WTC11 (cell line): ENCODE data around the gene CUL4A. TPM values are rescaled to one million over a fixed set of nuclear protein-coding genes. Genes with fewer than 3 reads are reported as not detected.
"Not testable (repeated sequence)": the region's sequence is repeated elsewhere in the genome, so short reads cannot be mapped to it uniquely, and the experiment has no call there.

Source experiments
- ATAC-seq: fragments of 200-7000 bp; cut with Tn5 transposase; 2 replicates; pipeline ENCODE4 v1.10.0; 2021; ENCODE audit warnings: mild to moderate bottlenecking, moderate library complexity
- CTCF ChIA-PET: fragments of 300-600 bp; sonication (Branson Sonifier 250); formaldehyde crosslinking; loops from one replicate; lab custom pipeline; 2021; ENCODE audit warnings: antibody characterized with exemption; lab: Charles Lee
- POLR2A ChIA-PET: fragments of 350-600 bp; sonication (Branson Sonifier 250); formaldehyde crosslinking; loops from one replicate; lab custom pipeline; 2021; ENCODE audit warnings: antibody characterized with exemption; lab: Charles Lee
- DNase-seq: peaks from one replicate; pipeline ENCODE4 v3.0.0; 2021; ENCODE audit warnings: low spot score
- H3K27ac Mint-ChIP-seq: 2 replicates; pipeline ENCODE4 v1.8.0; 2021; ENCODE audit warnings: mixed read lengths
- H3K27me3 Mint-ChIP-seq: 2 replicates; pipeline ENCODE4 v1.8.0; 2021; ENCODE audit warnings: low read depth, mild to moderate bottlenecking, moderate library complexity, mixed read lengths
- H3K36me3 Mint-ChIP-seq: 2 replicates; pipeline ENCODE4 v1.8.0; 2021; ENCODE audit warnings: mixed read lengths
- H3K4me1 Mint-ChIP-seq: 2 replicates; pipeline ENCODE4 v1.8.0; 2022; ENCODE audit warnings: mixed read lengths
- H3K4me3 Mint-ChIP-seq: 2 replicates; pipeline ENCODE4 v1.8.0; 2021; ENCODE audit warnings: mild to moderate bottlenecking, moderate library complexity, mixed read lengths
- H3K9me3 Mint-ChIP-seq: 2 replicates; pipeline ENCODE4 v1.8.0; 2021; ENCODE audit warnings: mixed read lengths
- CREM ChIP-seq: sonication (generic); formaldehyde crosslinking; IDR thresholded peaks from 2 replicates; pipeline ENCODE4 v1.8.1; 2022; ENCODE audit warnings: mild to moderate bottlenecking, missing genetic modification reagents, moderate library complexity
- E2F4 ChIP-seq: sonication (generic); formaldehyde crosslinking; IDR thresholded peaks from 2 replicates; pipeline ENCODE4 v1.8.1; 2022; ENCODE audit warnings: low read depth, mild to moderate bottlenecking, moderate library complexity, missing genetic modification reagents, borderline replicate concordance
- HMGA2 ChIP-seq: fragments of 250-450 bp; sonication (Bioruptor Pico); IDR thresholded peaks from 2 replicates; pipeline ENCODE4 v1.4.0; 2021; ENCODE audit warnings: mild to moderate bottlenecking, moderate library complexity
- MXD4 ChIP-seq: fragments of 250-450 bp; sonication (Bioruptor Pico); IDR thresholded peaks from 2 replicates; pipeline ENCODE4 v1.8.0; 2021; ENCODE audit warnings: mild to moderate bottlenecking, moderate library complexity, borderline replicate concordance
- MYBL2 ChIP-seq: sonication (generic); formaldehyde crosslinking; IDR thresholded peaks from 2 replicates; pipeline ENCODE4 v1.8.1; 2023; ENCODE audit warnings: mild to moderate bottlenecking, moderate library complexity, missing genetic modification reagents
- NR3C1 ChIP-seq: sonication (generic); formaldehyde crosslinking; conservative IDR thresholded peaks from 2 replicates; pipeline ENCODE4 v1.8.1; 2023; ENCODE audit warnings: low read depth, mild to moderate bottlenecking, missing genetic modification reagents
- SMAD4 ChIP-seq: sonication (generic); formaldehyde crosslinking; IDR thresholded peaks from 2 replicates; pipeline ENCODE4 v1.8.0; 2022; ENCODE audit warnings: mild to moderate bottlenecking, missing genetic modification reagents
- TCF7 ChIP-seq: sonication (generic); formaldehyde crosslinking; IDR thresholded peaks from 2 replicates; pipeline ENCODE4 v1.8.0; 2022; ENCODE audit warnings: mild to moderate bottlenecking, low read depth, missing genetic modification reagents, moderate library complexity
- ZBTB21 ChIP-seq: sonication (generic); formaldehyde crosslinking; IDR thresholded peaks from 2 replicates; pipeline ENCODE4 v1.8.1; 2023; ENCODE audit warnings: mild to moderate bottlenecking, missing genetic modification reagents, borderline replicate concordance
- ZNF138 ChIP-seq: sonication (generic); formaldehyde crosslinking; conservative IDR thresholded peaks from 2 replicates; pipeline ENCODE4 v1.8.1; 2022; ENCODE audit warnings: mild to moderate bottlenecking, moderate library complexity, missing genetic modification reagents
- ZNF219 ChIP-seq: sonication (generic); formaldehyde crosslinking; IDR thresholded peaks from 2 replicates; pipeline ENCODE4 v1.8.0; 2023; ENCODE audit warnings: missing genetic modification reagents, mild to moderate bottlenecking, borderline replicate concordance
- ZSCAN18 ChIP-seq: fragments of 250-450 bp; sonication (Bioruptor Pico); IDR thresholded peaks from 2 replicates; pipeline ENCODE4 v2.1.2; 2022; ENCODE audit warnings: mild to moderate bottlenecking, moderate library complexity
- total RNA-seq: library from RNA; stranded (reverse); gene quantifications from 3 replicates; pipeline ENCODE4 v1.2.3, GENCODE V29; 2021
- TF ChIP-seq, protein P1 (sequence below): sonication (generic); formaldehyde crosslinking; IDR thresholded peaks from 2 replicates; pipeline ENCODE4 v1.8.0; 2022; ENCODE audit warnings: missing genetic modification reagents
- TF ChIP-seq, protein P2 (sequence below): sonication (generic); formaldehyde crosslinking; IDR thresholded peaks from 2 replicates; pipeline ENCODE4 v1.8.0; 2022; ENCODE audit warnings: mild to moderate bottlenecking, missing genetic modification reagents

The CUL4A gene
- total RNA-seq, 1 experiment from 2014 or later = 99.9 TPM

DNA sequence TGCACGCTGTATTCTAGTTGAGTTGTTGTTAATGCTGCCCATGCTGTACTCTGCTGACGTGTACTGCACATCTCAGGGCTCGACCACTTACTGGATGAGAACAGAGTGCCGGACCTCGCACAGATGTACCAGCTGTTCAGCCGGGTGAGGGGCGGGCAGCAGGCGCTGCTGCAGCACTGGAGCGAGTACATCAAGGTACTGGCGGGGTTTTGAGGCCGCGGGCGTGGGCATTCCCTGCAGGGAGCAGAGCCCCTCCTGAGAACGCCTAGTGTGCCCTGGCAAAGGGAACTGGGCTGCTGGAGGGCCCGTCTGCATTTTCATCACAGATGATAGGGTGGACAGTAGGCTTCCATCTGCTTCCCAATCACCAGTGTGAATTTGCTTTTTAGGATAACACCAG lies 29.9 kb downstream of the CUL4A start:
- POLR2A ChIA-PET = no interaction called here
- H3K36me3 Mint-ChIP-seq = peaks cover 62% of the 10 kb centered on the region
- TF ChIP-seq HMGA2 (CRISPR knock-in tag) (no peak), CREM (CRISPR knock-in tag) (no peak), ZBTB21 (CRISPR knock-in tag) (no peak), ZNF138 (CRISPR knock-in tag) (no peak), MYBL2 (CRISPR knock-in tag) (no peak), ZSCAN18 (CRISPR knock-in tag) (no peak), SMAD4 (CRISPR knock-in tag) (no peak), TCF7 (CRISPR knock-in tag) (no peak), E2F4 (CRISPR knock-in tag) (no peak), MXD4 (CRISPR knock-in tag) (no peak)
- TF ChIP-seq, protein P1, sequence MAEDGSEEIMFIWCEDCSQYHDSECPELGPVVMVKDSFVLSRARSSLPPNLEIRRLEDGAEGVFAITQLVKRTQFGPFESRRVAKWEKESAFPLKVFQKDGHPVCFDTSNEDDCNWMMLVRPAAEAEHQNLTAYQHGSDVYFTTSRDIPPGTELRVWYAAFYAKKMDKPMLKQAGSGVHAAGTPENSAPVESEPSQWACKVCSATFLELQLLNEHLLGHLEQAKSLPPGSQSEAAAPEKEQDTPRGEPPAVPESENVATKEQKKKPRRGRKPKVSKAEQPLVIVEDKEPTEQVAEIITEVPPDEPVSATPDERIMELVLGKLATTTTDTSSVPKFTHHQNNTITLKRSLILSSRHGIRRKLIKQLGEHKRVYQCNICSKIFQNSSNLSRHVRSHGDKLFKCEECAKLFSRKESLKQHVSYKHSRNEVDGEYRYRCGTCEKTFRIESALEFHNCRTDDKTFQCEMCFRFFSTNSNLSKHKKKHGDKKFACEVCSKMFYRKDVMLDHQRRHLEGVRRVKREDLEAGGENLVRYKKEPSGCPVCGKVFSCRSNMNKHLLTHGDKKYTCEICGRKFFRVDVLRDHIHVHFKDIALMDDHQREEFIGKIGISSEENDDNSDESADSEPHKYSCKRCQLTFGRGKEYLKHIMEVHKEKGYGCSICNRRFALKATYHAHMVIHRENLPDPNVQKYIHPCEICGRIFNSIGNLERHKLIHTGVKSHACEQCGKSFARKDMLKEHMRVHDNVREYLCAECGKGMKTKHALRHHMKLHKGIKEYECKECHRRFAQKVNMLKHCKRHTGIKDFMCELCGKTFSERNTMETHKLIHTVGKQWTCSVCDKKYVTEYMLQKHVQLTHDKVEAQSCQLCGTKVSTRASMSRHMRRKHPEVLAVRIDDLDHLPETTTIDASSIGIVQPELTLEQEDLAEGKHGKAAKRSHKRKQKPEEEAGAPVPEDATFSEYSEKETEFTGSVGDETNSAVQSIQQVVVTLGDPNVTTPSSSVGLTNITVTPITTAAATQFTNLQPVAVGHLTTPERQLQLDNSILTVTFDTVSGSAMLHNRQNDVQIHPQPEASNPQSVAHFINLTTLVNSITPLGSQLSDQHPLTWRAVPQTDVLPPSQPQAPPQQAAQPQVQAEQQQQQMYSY (CRISPR knock-in tag) = no peak
- H3K4me3 Mint-ChIP-seq = no peak overlapping the region
- CTCF ChIA-PET = interaction anchor here (1.0 to 1.6 kb wide), 5 partner anchors 10 to 153 kb away, joined by 4 to 7 read pairs (median 4); partner anchors contain the start of genes CUL4A and PCID2
- DNase-seq (no peak), ATAC-seq (no peak)
- H3K27ac Mint-ChIP-seq = no peak overlapping the region
- peaks cover 10% of the 10 kb centered on the region for H3K4me1 Mint-ChIP-seq
- no peaks in the 10 kb centered on the region for H3K9me3 Mint-ChIP-seq
- no peaks in the 10 kb centered on the region for H3K27me3 Mint-ChIP-seq

DNA sequence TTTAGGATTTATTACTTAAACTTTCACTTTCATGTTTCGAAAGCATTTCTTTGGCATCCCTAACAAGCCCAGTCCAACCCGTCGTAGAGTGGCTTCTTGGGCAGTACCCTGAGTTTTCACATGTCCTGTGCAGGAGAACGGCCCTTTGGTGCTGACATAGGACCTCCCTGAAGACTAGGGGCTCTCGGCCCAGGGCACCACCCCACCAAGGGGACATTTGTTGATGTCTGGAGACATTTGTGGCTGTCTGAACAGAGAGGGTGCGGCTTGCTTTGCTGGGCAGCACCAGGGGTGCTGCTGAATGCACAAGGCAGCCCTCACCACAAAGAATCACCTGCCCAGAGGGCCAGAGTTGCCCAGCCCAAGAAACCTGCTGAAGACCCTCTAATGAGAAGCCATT lies 30.6 kb downstream of the CUL4A start:
- TF ChIP-seq NR3C1 (CRISPR knock-in tag) = no peak
- TF ChIP-seq ZNF219 (CRISPR knock-in tag) = no peak
- TF ChIP-seq, protein P2, sequence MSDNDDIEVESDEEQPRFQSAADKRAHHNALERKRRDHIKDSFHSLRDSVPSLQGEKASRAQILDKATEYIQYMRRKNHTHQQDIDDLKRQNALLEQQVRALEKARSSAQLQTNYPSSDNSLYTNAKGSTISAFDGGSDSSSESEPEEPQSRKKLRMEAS (CRISPR knock-in tag) = no peak
- TF ChIP-seq, all 79 proteins: peak for 0
- DNase-seq (no peak), ATAC-seq (no peak)
- Mint-ChIP-seq H3K36me3 (peaks cover 62% of the 10 kb centered on the region), H3K4me3 (no peak overlapping the region), H3K9me3 (no peaks in the 10 kb centered on the region), H3K27ac (no peak overlapping the region), H3K4me1 (peaks cover 10% of the 10 kb centered on the region), H3K27me3 (no peaks in the 10 kb centered on the region)
- POLR2A ChIA-PET = no interaction called here
- CTCF ChIA-PET = no interaction called here

GRCh38 chr13:113241623-113242022 lies 32.2 kb downstream of the CUL4A start:
- DNase-seq, H3K4me3 Mint-ChIP-seq, H3K27ac Mint-ChIP-seq, H3K27me3 Mint-ChIP-seq, POLR2A ChIA-PET, ATAC-seq, H3K9me3 Mint-ChIP-seq, CTCF ChIA-PET: not testable (repeated sequence)
- H3K4me1 Mint-ChIP-seq = peaks cover 10% of the 10 kb centered on the region
- peaks cover 74% of the 10 kb centered on the region for H3K36me3 Mint-ChIP-seq
